NT2/D1 (cell line): Measurements from ENCODE around the gene GZF1.

Source experiments
- DNase-seq: peaks from one replicate; pipeline ENCODE4 v3.0.0-alpha.2; 2011; ENCODE audit warnings: low read depth, low spot score
- H3K27me3 ChIP-seq: 2 replicates; pipeline ENCODE4 v1.6.0; 2011; ENCODE audit warnings: mild to moderate bottlenecking; ENCODE audit not compliant: insufficient read length, insufficient read depth
- H3K36me3 ChIP-seq: 2 replicates; pipeline ENCODE4 v1.6.1; 2011; ENCODE audit warnings: mild to moderate bottlenecking, low read length, mixed read lengths; ENCODE audit not compliant: insufficient read depth, insufficient read length
- H3K4me1 ChIP-seq: 2 replicates; pipeline ENCODE4 v1.5.1; 2011; ENCODE audit not compliant: insufficient read depth, insufficient read length
- H3K4me3 ChIP-seq: 2 replicates; pipeline ENCODE4 v1.5.1; 2011; ENCODE audit warnings: low read depth; ENCODE audit not compliant: insufficient read length
- H3K9ac ChIP-seq: 2 replicates; pipeline ENCODE4 v1.6.0; 2011; ENCODE audit warnings: low read depth; ENCODE audit not compliant: insufficient read length
- H3K9me3 ChIP-seq: 2 replicates; pipeline ENCODE4 v1.5.1; 2011; ENCODE audit warnings: mild to moderate bottlenecking, low read length; ENCODE audit not compliant: insufficient read depth
- SUZ12 ChIP-seq: IDR thresholded peaks from 2 replicates; pipeline ENCODE4 v1.6.1; 2011; ENCODE audit not compliant: insufficient read length, insufficient read depth; ENCODE audit errors: extremely low read depth
- YY1 ChIP-seq: IDR thresholded peaks from 2 replicates; pipeline ENCODE4 v1.6.1; 2011; ENCODE audit not compliant: insufficient read length, insufficient read depth
- ZNF274 ChIP-seq: IDR thresholded peaks from 2 replicates; pipeline ENCODE4 v1.6.1; 2011; ENCODE audit warnings: mild to moderate bottlenecking, low read depth, low read length

Gene GZF1

GRCh38 chr20:23365390-23366165 is 3.6 kb downstream of the GZF1 start:
- Histone ChIP-seq H3K27me3 (no peaks in the 10 kb centered on the region), H3K4me1 (peaks cover 7% of the 10 kb centered on the region), H3K9ac (no peak overlapping the region), H3K36me3 (peaks cover 60% of the 10 kb centered on the region), H3K9me3 (no peaks in the 10 kb centered on the region), H3K4me3 (no peak overlapping the region)
- no peak for DNase-seq
- no peak for TF ChIP-seq ZNF274
- no peak for TF ChIP-seq YY1
- TF ChIP-seq SUZ12: no peak

- Histone ChIP-seq H3K4me1 (peaks cover 7% of the 10 kb centered on the region), H3K9me3 (no peaks in the 10 kb centered on the region), H3K4me3 (no peak overlapping the region), H3K27me3 (no peaks in the 10 kb centered on the region), H3K36me3 (peaks cover 67% of the 10 kb centered on the region), H3K9ac (no peak overlapping the region)
- no peak for TF ChIP-seq ZNF274
- no peak for DNase-seq
Observed at GRCh38 chr20:23366384-23366783, 4.4 kb downstream of the GZF1 start.

- Histone ChIP-seq H3K9ac (no peak overlapping the region), H3K4me1 (peaks cover 7% of the 10 kb centered on the region), H3K9me3 (no peaks in the 10 kb centered on the region), H3K36me3 (peaks cover 81% of the 10 kb centered on the region), H3K27me3 (no peaks in the 10 kb centered on the region), H3K4me3 (no peak overlapping the region)
- no peak for DNase-seq
- TF ChIP-seq YY1: no peak
- no peak for TF ChIP-seq ZNF274
- TF ChIP-seq SUZ12: no peak
Observed at GRCh38 chr20:23367770-23368169, 5.8 kb downstream of the GZF1 start.

GRCh38 chr20:23368316-23369071 is 6.5 kb downstream of the GZF1 start:
- no peak overlapping the region for H3K4me3 ChIP-seq
- H3K4me1 ChIP-seq: peaks cover 2% of the 10 kb centered on the region
- TF ChIP-seq ZNF274 (no peak), YY1 (no peak), SUZ12 (no peak)
- no peak for DNase-seq
- no peak overlapping the region for H3K9ac ChIP-seq
- H3K36me3 ChIP-seq: peaks cover 88% of the 10 kb centered on the region
- no peaks in the 10 kb centered on the region for H3K9me3 ChIP-seq
- H3K27me3 ChIP-seq: no peaks in the 10 kb centered on the region

GRCh38 chr20:23369072-23369823 is 7.3 kb downstream of the GZF1 start:
- no peak for DNase-seq
- H3K4me3 ChIP-seq: no peak overlapping the region
- H3K27me3 ChIP-seq: no peaks in the 10 kb centered on the region
- H3K36me3 ChIP-seq: peaks cover 92% of the 10 kb centered on the region
- no peak overlapping the region for H3K9ac ChIP-seq
- no peak for TF ChIP-seq SUZ12
- TF ChIP-seq ZNF274: no peak
- no peak for TF ChIP-seq YY1
- H3K4me1 ChIP-seq: peaks cover 2% of the 10 kb centered on the region
- H3K9me3 ChIP-seq: no peaks in the 10 kb centered on the region

- no peaks in the 10 kb centered on the region; the same call in 1 of the 2 replicates for H3K9me3 ChIP-seq
- no peak overlapping the region for H3K9ac ChIP-seq
- no peaks in the 10 kb centered on the region for H3K27me3 ChIP-seq
- H3K4me3 ChIP-seq: no peak overlapping the region
- H3K36me3 ChIP-seq: peaks cover 91% of the 10 kb centered on the region
- peaks cover 2% of the 10 kb centered on the region for H3K4me1 ChIP-seq
- TF ChIP-seq ZNF274 (no peak), YY1 (no peak), SUZ12 (no peak)
- no peak for DNase-seq
Observed at GRCh38 chr20:23370274-23370673, 8.3 kb downstream of the GZF1 start.

GRCh38 chr20:23370873-23371272 is 8.9 kb downstream of the GZF1 start:
- H3K36me3 ChIP-seq: peaks cover 91% of the 10 kb centered on the region
- peaks cover 4% of the 10 kb centered on the region for H3K9me3 ChIP-seq
- TF ChIP-seq YY1 (no peak), ZNF274 (no peak), SUZ12 (no peak)
- no peaks in the 10 kb centered on the region for H3K4me1 ChIP-seq
- H3K4me3 ChIP-seq: no peak overlapping the region
- H3K9ac ChIP-seq: no peak overlapping the region
- DNase-seq: no peak
- no peaks in the 10 kb centered on the region for H3K27me3 ChIP-seq

GRCh38 chr20:23371496-23371895 is 9.5 kb downstream of the GZF1 start:
- Histone ChIP-seq H3K27me3 (no peaks in the 10 kb centered on the region), H3K36me3 (peaks cover 93% of the 10 kb centered on the region), H3K9me3 (peaks cover 4% of the 10 kb centered on the region), H3K4me3 (no peak overlapping the region), H3K4me1 (no peaks in the 10 kb centered on the region), H3K9ac (no peak overlapping the region)
- TF ChIP-seq YY1: no peak
- no peak for TF ChIP-seq SUZ12
- no peak for TF ChIP-seq ZNF274
- no peak for DNase-seq
